Heart right ventricle (tissue), 16 donors: ENCODE measurements around the gene MAML2. TPM values are rescaled to one million over a fixed set of nuclear protein-coding genes. Genes with fewer than 3 reads are reported as not detected.

Experiments used
- ATAC-seq, 8 donors: fragments of 200-7000 bp; cut with Tn5 transposase; one replicate each; pipeline ENCODE4 v1.9.1; 2020; ENCODE audit warnings: mild to moderate bottlenecking in 8 of 8, moderate library complexity in 8 of 8, moderate number of reproducible peaks in 1 of 8
- DNase-seq, 2 donors: peaks; one replicate each; pipeline ENCODE4 v3.0.0-alpha.2; 2020
- H3K27ac ChIP-seq, 10 donors: fragments of 200-600 bp; sonication (generic) in 2 of 10; one replicate each; pipeline versions ENCODE4 v1.5.0 to v1.8.0; 2020 to 2022; ENCODE audit warnings: mild to moderate bottlenecking in 3 of 10
- H3K27me3 ChIP-seq, 7 donors: fragments of 200-600 bp; one replicate each; pipeline ENCODE4 v1.8.0; 2021 to 2022; ENCODE audit warnings: mild to moderate bottlenecking in 2 of 7
- H3K36me3 ChIP-seq, 9 donors: fragments of 200-600 bp; sonication (generic) in 1 of 9; one replicate each; pipeline versions ENCODE4 v1.5.0 to v1.8.0; 2020 to 2022; ENCODE audit warnings: mild to moderate bottlenecking in 2 of 9
- H3K4me1 ChIP-seq, 9 donors: fragments of 200-600 bp; sonication (generic) in 1 of 9; one replicate each; pipeline versions ENCODE4 v1.5.0 to v1.8.0; 2020 to 2022; ENCODE audit warnings: mild to moderate bottlenecking in 4 of 9
- H3K4me3 ChIP-seq, 10 donors: fragments of 200-600 bp; sonication (generic) in 2 of 10; one replicate each; pipeline versions ENCODE4 v1.5.0 to v1.8.0; 2020 to 2022; ENCODE audit warnings: mild to moderate bottlenecking in 7 of 10, moderate library complexity in 2 of 10
- H3K9me3 ChIP-seq, 11 donors: fragments of 200-600 bp in 10 of 11; sonication (generic) in 2 of 11; one replicate each; pipeline versions ENCODE4 v1.5.0 to v1.8.0; 2013 to 2022; ENCODE audit warnings: mild to moderate bottlenecking in 2 of 11, control low read depth in 1 of 11, moderate library complexity in 1 of 11
- CTCF ChIP-seq, 9 donors: fragments of 200-600 bp; sonication (generic) in 2 of 9; IDR thresholded peaks; one replicate each; pipeline versions ENCODE4 v1.5.0 to v1.8.0; 2021 to 2022; ENCODE audit warnings: antibody characterized with exemption in 9 of 9, mild to moderate bottlenecking in 5 of 9, moderate library complexity in 1 of 9
- WGBS, 2 donors: extraction: QIAGEN DNeasy Blood & Tissue Kit; methylation state at CpG; one replicate each; pipeline ENCODE4 v1.1.7; 2013; ENCODE audit warnings: inconsistent platforms in 1 of 2; 5-methylcytosine and 5-hydroxymethylcytosine counted together
- intact Hi-C, 10 donors: fragments of 100-400 bp; cut with DNase I; formaldehyde crosslinking; loops; one replicate each; pipeline versions ENCODE4 v1.11.1 to v1.14.2; 2022
- polyA plus RNA-seq, 2 donors: library from polyadenylated mRNA; stranded (reverse); fragments of 200-250 nt; gene quantifications; one replicate each; pipeline ENCODE4 v1.2.3, GENCODE V29; 2013
- total RNA-seq, 10 donors: library from RNA; stranded (reverse); fragmentation: NEBNext Ultra II Directional in 3 of 10; extraction: Animal tissue kit (Norgen Biotek cat#: 25700) in 3 of 10; gene quantifications; one replicate each; pipeline versions ENCODE4 v1.2.1 to v1.2.4, GENCODE V29; 2021 to 2023
- donor health status: Arrhythmogenic right ventricular cardiomyopathy.
- donor health status: ischemic (EF 13 %, LVEDD 7.1; RV severe dilation, severe dysfunction).
- donor health status: healthy with polysubstance abuse.
- donor health status: DM: no; HTN: yes; CAD: no.
- donor health status: DM: no; HTN: no; CAD: no.
- donor health status: ischemic (EF 25% LVEDD 6.9; RV normal size, moderate dysfunction).
- donor health status: ischemic (EF 25% LVEDD 5.7; RV mildly dilated, moderate dysfunction).
- donor health status: healthy.
- donor health status: DM: yes; HTN: yes; CAD: no.
- donor health status: Ischemic cardiomyopathy.
- donor health status: ischemic (EF 35%, LVEDD 5.7; RV mildly dilated, moderate dysfunction).
- donor health status: nonischemic (EF 11% LVEDD 7.7; RV severe dilation, severe dysfunction).
- donor health status: DM: yes; HTN: yes; CAD: no.
- donor health status: PGD.
- donor health status: ischemic (EF 29% LVEDD 5.4; RV normal size, mild dysfunction).
- donor health status: nonischemic (EF 23%, LVEDD 6.1; RV moderate dilation, normal function).

The MAML2 gene
- total and polyA plus RNA-seq, 12 donors, result 1.3 to 6.1 (median 4.1) TPM

- intact Hi-C loops, result loop anchor here in 2 of 10 donors (5.0 to 10.0 kb wide), 4 partner anchors 42 to 160 kb away; partner anchors contain the start of gene MAML2 (in 2 of the 2)
- Histone ChIP-seq H3K4me3 (no peak overlapping the region), H3K27me3 (no peaks in the 10 kb centered on the region), H3K27ac (peak overlapping the region in 9 of 10 donors; percentile 46 to 84 (median 71)), H3K36me3 (no peaks in the 10 kb centered on the region), H3K9me3 (no peaks in the 10 kb centered on the region), H3K4me1 (peaks cover 12 to 82% (median 73%) of the 10 kb centered on the region in 9 donors)
- peak in 6 of 8 donors; percentile 18 to 46 (median 39) for ATAC-seq
- TF ChIP-seq CTCF (IDR thresholded peaks at IDR 0.05), result no peak
- 29 to 42% methylated on average over 7 of the region's 7 CpGs for WGBS, 2 donors
- DNase-seq, result no peak
Measured at GRCh38 chr11:96215110-96215782, 127.7 kb downstream of the MAML2 start.

GRCh38 chr11:96214777-96215109, 128.3 kb downstream of the MAML2 start:
- no peak for ATAC-seq
- 30 to 48% methylated on average over 1 of the region's 1 CpG for WGBS, 2 donors
- Histone ChIP-seq H3K27ac (peak overlapping the region in 9 of 10 donors; percentile 46 to 84 (median 71)), H3K4me1 (peaks cover 12 to 77% (median 68%) of the 10 kb centered on the region in 9 donors), H3K4me3 (no peak overlapping the region), H3K9me3 (no peaks in the 10 kb centered on the region), H3K27me3 (no peaks in the 10 kb centered on the region), H3K36me3 (no peaks in the 10 kb centered on the region)
- no peak for TF ChIP-seq CTCF (IDR thresholded peaks at IDR 0.05)
- intact Hi-C loops, result loop anchor here in 2 of 10 donors (5.0 to 10.0 kb wide), 5 partner anchors 43 to 160 kb away; partner anchors contain the start of gene MAML2 (in 2 of the 2)
- DNase-seq, result no peak

- H3K9me3 ChIP-seq, result no peaks in the 10 kb centered on the region
- no peaks in the 10 kb centered on the region for H3K27me3 ChIP-seq
- TF ChIP-seq CTCF (IDR thresholded peaks at IDR 0.05), result no peak
- DNase-seq (peak in 1 of 2 donors; percentile 50), ATAC-seq (peak in 7 of 8 donors; percentile 27 to 65 (median 50))
- intact Hi-C loops, result loop anchor here in 2 of 10 donors (5.0 to 10.0 kb wide), 3 partner anchors 46 to 159 kb away; no protein-coding TSS in a partner anchor
- H3K27ac ChIP-seq, result peak overlapping the region in 9 of 10 donors; percentile 50 to 84 (median 71)
- H3K4me1 ChIP-seq, result peaks cover 12 to 75% (median 64%) of the 10 kb centered on the region in 9 donors
- 37 to 41% methylated on average over 2 of the region's 2 CpGs for WGBS, 2 donors
- H3K36me3 ChIP-seq, result no peaks in the 10 kb centered on the region
- H3K4me3 ChIP-seq, result no peak overlapping the region
Measured at GRCh38 chr11:96213500-96213899, 129.5 kb downstream of the MAML2 start.

GRCh38 chr11:96211436-96211835, 131.6 kb downstream of the MAML2 start:
- intact Hi-C loops, result loop anchor here in 2 of 10 donors (5.0 to 10.0 kb wide), 3 partner anchors 44 to 157 kb away; no protein-coding TSS in a partner anchor
- no peaks in the 10 kb centered on the region for H3K9me3 ChIP-seq
- no peak for DNase-seq
- H3K27me3 ChIP-seq, result no peaks in the 10 kb centered on the region
- no peak for TF ChIP-seq CTCF (IDR thresholded peaks at IDR 0.05)
- no peak for ATAC-seq
- H3K4me1 ChIP-seq, result peaks cover 9 to 75% (median 62%) of the 10 kb centered on the region in 9 donors
- H3K36me3 ChIP-seq, result no peaks in the 10 kb centered on the region
- 86 to 93% methylated on average over 2 of the region's 2 CpGs for WGBS, 2 donors
- H3K4me3 ChIP-seq, result no peak overlapping the region
- peak overlapping the region in 2 of 10 donors; percentile 17 to 84 for H3K27ac ChIP-seq
